ENCODE data around the gene PRR20A. TPM values are rescaled to one million over a fixed set of nuclear protein-coding genes. Genes with fewer than 3 reads are reported as not detected.
"Not testable (repeated sequence)": the region's sequence is repeated elsewhere in the genome, so short reads cannot be mapped to it uniquely, and the experiment has no call there.

The PRR20A gene
- total RNA-seq: not detected in 2 replicates

DNA sequence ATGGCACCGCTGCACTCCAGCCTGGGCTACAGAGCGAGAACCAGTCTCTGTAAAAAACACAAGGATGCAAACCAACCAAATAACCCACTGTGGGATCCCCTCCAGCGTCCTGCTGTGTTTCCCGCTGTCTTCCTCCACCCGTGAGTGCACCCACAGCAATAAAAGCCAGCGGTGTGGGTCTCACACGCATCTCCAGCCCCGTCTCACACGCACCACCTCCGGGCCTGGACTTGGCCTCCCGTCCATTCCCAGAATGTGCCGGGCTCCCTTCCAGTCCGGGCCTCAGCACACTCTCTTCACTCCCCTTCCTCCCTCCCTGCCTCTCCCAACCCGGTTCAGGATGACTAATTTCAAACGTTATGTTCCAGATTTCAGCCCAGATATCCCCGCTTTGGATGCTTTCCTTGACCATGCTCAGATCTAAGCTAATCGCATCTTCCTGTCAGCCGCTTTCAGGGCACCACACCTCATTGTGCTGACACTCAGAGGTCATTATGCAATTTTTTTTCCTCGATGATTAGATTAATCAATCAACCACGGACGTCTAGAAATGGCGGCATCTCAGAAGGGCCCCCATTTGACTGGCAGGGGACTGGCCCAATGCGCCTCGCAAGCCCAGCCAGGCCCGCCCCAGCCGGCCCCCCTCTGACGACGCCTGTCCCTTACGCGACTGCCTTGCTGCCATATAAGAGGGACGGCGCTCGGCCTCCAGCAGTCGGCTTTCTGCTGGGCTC is at the start of gene PRR20A:
PRR20A (plus strand) TSS at position 684 of the 734 bp plus-strand sequence. CDS start 387 bp downstream, outside the sequence.
- H2AFZ ChIP-seq (ENCODE audit: low read length); H3K36me3 ChIP-seq (ENCODE audit: insufficient read depth, low read length); H3K27ac ChIP-seq (ENCODE audit: low read depth, low read length); H3K79me2 ChIP-seq (ENCODE audit: insufficient read depth, low read length); H3K27me3 ChIP-seq (ENCODE audit: insufficient read depth, low read length); DNase-seq (ENCODE audit: insufficient read length, low spot score, missing footprints); H4K20me1 ChIP-seq (ENCODE audit: insufficient read depth, low read length); H3K9me3 ChIP-seq (ENCODE audit: low read depth, low read length); H3K4me2 ChIP-seq (ENCODE audit: insufficient read depth, low read length); H3K4me1 ChIP-seq (ENCODE audit: insufficient read depth, low read length); H3K4me3 ChIP-seq (ENCODE audit: insufficient read depth, low read length): not testable (repeated sequence)

GRCh38 chr13:57114945-57115344 is 25.8 kb upstream of the PRR20A start:
- no peak overlapping the region for H3K4me2 ChIP-seq (ENCODE audit: insufficient read depth, low read length)
- no peak overlapping the region for H3K4me3 ChIP-seq (ENCODE audit: insufficient read depth, low read length)
- no peaks in the 10 kb centered on the region for H3K27me3 ChIP-seq (ENCODE audit: insufficient read depth, low read length)
- H3K9me3 ChIP-seq (ENCODE audit: low read depth, low read length): no peaks in the 10 kb centered on the region
- H3K36me3 ChIP-seq (ENCODE audit: insufficient read depth, low read length): no peaks in the 10 kb centered on the region
- no peak overlapping the region for H3K27ac ChIP-seq (ENCODE audit: low read depth, low read length)
- DNase-seq (ENCODE audit: insufficient read length, low spot score, missing footprints): no peak
- H4K20me1 ChIP-seq (ENCODE audit: insufficient read depth, low read length): no peaks in the 10 kb centered on the region
- H3K79me2 ChIP-seq (ENCODE audit: insufficient read depth, low read length): no peaks in the 10 kb centered on the region
- TF ChIP-seq CTCF (IDR thresholded peaks at IDR 0.05; ENCODE audit: extremely low read depth, low read depth, low read length): no peak
- H2AFZ ChIP-seq (ENCODE audit: low read length): no peak overlapping the region
- no peaks in the 10 kb centered on the region for H3K4me1 ChIP-seq (ENCODE audit: insufficient read depth, low read length)

DNA sequence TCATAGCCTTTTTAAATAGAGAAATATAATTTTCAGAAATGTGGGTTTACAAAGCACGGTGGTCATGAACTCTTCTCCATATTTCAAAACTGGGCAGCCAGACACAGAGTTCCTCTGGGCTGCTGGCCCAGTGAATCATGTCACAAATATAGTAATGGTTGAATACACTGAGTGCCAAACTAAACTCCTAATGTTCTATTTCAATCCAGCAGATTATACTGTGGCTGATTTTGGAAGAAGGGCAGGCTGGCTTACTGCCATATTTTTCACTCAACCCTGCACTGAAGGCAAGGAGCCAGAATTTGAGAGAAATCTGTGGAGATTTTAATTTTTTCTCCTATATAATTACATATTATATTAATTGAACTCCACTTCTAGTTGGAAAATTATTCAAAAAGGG is 17.0 kb upstream of the PRR20A start:
- no peaks in the 10 kb centered on the region for H3K79me2 ChIP-seq (ENCODE audit: insufficient read depth, low read length)
- no peak for TF ChIP-seq CTCF (IDR thresholded peaks at IDR 0.05; ENCODE audit: extremely low read depth, low read depth, low read length)
- H4K20me1 ChIP-seq (ENCODE audit: insufficient read depth, low read length): no peaks in the 10 kb centered on the region
- no peak overlapping the region for H3K4me3 ChIP-seq (ENCODE audit: insufficient read depth, low read length)
- H3K27ac ChIP-seq (ENCODE audit: low read depth, low read length): no peak overlapping the region
- H3K36me3 ChIP-seq (ENCODE audit: insufficient read depth, low read length): no peaks in the 10 kb centered on the region
- DNase-seq (ENCODE audit: insufficient read length, low spot score, missing footprints): no peak
- H3K9me3 ChIP-seq (ENCODE audit: low read depth, low read length): no peaks in the 10 kb centered on the region
- H3K4me1 ChIP-seq (ENCODE audit: insufficient read depth, low read length): no peaks in the 10 kb centered on the region
- no peak overlapping the region for H3K4me2 ChIP-seq (ENCODE audit: insufficient read depth, low read length)
- H2AFZ ChIP-seq (ENCODE audit: low read length): no peak overlapping the region
- H3K27me3 ChIP-seq (ENCODE audit: insufficient read depth, low read length): no peaks in the 10 kb centered on the region

- Histone ChIP-seq H3K27ac (ENCODE audit: low read depth, low read length) (no peak overlapping the region), H3K4me1 (ENCODE audit: insufficient read depth, low read length) (no peaks in the 10 kb centered on the region), H3K4me2 (ENCODE audit: insufficient read depth, low read length) (no peak overlapping the region), H3K79me2 (ENCODE audit: insufficient read depth, low read length) (no peaks in the 10 kb centered on the region), H4K20me1 (ENCODE audit: insufficient read depth, low read length) (no peaks in the 10 kb centered on the region), H3K4me3 (ENCODE audit: insufficient read depth, low read length) (no peak overlapping the region), H3K9me3 (ENCODE audit: low read depth, low read length) (no peaks in the 10 kb centered on the region), H3K36me3 (ENCODE audit: insufficient read depth, low read length) (no peaks in the 10 kb centered on the region), H2AFZ (ENCODE audit: low read length) (no peak overlapping the region), H3K27me3 (ENCODE audit: insufficient read depth, low read length) (no peaks in the 10 kb centered on the region)
- DNase-seq (ENCODE audit: insufficient read length, low spot score, missing footprints): no peak
- TF ChIP-seq CTCF (IDR thresholded peaks at IDR 0.05; ENCODE audit: extremely low read depth, low read depth, low read length): no peak
These were observed 11.8 kb upstream of the PRR20A start for GRCh38 chr13:57128909-57129308.

All from osteoblast (primary cell).